HG02938 (cell line): ENCODE measurements around the gene MSRB3.

Experiments used
- ATAC-seq: cut with Tn5 transposase; IDR thresholded peaks from one replicate; pipeline ENCODE4 v1.9.1; 2021; ENCODE audit warnings: mild to moderate bottlenecking, moderate library complexity; ENCODE audit not compliant: unreplicated experiment

MSRB3 gene

DNA sequence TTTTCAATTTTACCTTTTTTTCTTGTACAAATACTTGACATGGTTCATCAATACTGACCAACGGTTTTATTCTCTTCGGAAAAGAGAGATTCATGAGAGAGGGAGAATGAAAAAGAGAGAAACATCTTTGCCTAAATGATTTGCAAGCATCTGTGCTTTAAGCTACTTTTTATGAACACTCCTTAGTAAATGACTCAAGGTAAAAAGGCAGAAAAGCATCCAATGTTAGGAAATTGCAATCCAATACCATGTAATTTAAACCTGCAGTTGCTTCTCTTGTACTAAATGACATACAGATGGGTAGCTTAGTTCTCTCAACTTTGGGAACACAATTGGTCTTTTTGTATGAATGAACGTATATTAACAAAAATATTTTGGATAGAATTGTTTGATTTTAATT, 46.1 kb downstream of the MSRB3 start:
- ATAC-seq = no peak

DNA sequence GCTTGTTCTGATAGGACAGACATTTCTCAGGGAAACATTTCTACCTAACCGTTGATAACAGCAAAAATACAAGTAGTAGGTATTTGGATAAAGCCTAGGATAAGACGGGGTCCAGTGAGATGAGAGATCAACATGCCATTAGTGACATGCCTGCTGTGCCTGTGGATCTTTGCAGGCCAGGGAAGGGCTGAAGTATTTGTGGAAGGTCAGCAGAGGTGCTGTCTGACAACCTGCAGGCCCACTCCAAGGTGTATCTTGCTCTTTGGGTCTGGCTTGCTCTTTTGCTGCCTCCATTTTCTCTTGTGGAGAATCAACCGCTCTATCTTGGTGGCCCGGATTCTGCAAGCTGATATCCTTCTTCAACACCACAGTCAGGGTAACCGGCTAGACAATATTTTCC, 46.7 kb downstream of the MSRB3 start:
- no peak for ATAC-seq

DNA sequence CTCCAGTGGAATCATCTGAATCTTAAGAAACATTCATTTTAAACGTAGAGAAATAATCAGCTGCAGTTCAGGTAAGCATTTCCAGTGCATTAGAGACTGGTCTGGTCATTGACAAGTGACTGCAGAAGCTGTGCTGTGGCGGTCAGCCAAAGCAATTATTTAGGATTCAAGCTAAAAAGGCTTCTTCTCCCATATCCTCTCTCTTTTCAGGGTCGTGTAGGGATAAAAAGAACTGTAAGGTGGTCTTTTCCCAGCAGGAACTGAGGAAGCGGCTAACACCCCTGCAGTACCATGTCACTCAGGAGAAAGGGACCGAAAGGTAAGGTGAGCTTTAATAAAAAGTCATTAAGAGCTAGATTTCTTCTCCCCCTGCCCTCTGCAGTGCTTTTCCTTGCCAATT, 48.1 kb downstream of the MSRB3 start:
- no peak for ATAC-seq

DNA sequence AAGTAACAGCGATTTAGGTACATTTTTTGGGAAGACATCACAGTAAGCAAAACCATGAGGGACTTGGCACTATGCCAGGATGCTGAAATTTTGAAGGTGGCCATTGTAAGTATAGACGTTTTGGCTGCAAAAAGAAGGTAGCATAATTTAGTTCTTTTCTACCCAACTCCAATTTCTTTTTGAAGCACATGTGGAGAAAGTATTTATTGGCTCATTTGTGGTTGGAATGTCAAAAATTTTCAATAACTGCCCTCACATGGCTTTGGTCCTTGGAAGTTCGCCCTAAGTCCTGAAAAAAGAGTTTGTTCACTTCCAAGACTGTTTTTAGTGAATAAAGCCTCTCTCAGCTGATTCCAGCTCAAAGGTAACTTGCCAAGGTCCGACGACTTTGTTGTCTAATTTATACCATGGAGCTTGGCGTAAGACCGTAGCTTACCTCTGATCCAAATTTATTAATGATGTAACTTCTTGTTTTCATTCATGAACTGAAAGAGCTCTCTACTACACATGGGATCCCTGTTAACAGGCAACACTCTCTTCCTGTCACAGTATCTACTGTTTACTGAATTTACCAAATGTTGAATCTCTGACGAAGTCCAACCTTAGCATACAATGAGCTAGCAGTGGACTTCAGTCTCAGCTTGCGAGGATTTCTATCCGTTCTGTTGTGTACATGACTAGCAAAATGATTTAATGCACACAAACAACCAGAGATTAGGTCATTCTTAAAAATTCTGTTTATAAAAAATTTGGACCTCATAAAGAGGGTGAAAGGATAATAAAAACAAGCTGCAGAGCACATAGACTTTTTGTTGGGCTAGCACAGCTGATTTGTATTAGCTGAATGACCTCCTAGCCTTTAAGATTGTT, 49.0 kb downstream of the MSRB3 start:
- no peak for ATAC-seq

DNA sequence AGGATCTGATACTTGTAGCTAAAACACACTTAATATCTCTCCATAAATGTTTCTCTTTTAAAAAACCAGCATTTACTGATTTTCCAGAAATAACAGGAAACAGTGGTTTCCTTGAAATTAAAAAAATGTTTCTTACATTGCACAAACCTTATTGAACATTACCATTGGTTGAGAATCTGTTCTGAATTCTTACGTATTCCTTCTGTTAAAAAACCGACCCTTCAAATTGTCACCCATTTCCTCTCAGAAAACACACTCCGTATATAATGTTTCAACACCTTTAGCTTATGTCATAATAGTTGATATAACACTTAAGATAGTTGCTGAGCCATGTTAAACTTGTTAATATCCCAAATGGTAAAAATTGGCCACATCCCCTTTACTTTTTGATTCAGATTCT, 51.2 kb downstream of the MSRB3 start:
- no peak for ATAC-seq

DNA sequence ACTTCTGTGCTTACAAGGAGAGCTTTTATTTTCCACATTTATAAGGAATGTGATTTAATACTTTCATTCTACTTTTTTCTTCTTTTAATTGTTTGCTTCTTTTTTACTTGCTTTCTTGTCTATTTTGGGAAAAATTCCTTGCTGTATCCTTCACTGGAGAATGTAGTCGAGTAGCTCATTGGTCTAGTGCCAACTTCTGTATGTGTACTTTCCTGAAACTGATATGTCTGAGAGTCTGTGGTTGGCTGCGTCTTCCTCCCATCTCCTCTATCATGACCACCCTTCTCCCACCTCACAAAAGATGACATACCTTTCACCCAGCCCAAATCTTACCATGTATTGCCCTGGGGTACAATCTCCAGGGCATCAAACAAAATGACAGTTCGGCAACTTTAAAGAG, 51.8 kb downstream of the MSRB3 start:
- ATAC-seq = no peak

DNA sequence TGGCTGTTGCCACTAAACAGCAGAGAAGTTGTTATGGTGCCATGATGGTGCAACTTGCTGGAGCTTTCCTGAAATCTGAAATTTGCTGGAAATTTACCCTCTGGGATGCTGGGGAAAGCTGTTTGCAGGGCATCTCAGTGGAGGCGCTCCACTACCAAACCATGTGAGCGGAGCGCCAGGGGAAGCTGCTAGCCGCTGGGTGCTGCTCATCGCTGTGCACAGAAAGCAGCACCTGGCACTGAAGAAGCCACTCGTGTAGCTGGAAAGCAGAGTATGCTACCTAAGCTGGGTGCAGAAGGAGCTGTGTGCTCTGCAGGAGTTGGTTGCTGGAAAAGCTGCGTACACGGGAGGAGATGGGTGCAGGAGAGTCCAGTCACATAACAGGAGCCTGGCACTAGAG, 53.0 kb downstream of the MSRB3 start:
- no peak for ATAC-seq

DNA sequence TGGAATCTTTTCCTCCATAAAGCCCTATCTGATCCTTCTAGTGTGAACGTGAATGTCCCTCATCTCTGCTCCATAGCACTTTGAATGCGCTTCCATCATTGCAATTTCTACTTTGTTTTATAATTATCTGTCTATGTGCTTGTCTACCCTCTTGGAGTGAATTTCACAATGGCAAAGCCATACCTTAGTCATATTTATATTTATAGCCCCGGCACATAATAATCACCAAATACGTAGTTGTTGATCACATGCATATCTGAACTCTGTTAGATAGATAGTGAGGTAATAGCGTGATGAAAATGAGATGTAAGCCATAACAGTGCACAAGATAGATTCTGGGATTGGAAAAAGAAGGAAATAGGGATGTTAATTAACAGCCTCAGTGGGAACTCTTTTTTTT, 55.2 kb downstream of the MSRB3 start:
- no peak for ATAC-seq

DNA sequence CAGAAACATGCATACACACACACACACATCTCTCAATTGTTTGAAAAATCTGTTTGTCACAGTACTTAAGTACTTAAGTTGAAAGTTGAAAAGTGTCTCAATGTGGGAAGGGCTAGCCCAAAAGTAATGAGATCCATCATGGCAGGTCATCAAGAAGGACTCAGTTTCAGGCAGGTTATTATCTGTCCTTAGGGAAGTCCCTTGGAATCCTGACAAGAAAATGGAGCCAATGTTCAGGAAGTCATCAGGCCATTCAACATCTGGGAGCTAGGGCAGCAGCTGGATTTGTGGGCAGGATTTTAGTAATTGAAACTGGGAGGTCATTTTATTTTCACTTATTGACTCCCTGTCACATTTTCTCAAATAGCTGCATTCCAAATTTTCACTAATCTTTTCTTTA, 56.0 kb downstream of the MSRB3 start:
- no peak for ATAC-seq

DNA sequence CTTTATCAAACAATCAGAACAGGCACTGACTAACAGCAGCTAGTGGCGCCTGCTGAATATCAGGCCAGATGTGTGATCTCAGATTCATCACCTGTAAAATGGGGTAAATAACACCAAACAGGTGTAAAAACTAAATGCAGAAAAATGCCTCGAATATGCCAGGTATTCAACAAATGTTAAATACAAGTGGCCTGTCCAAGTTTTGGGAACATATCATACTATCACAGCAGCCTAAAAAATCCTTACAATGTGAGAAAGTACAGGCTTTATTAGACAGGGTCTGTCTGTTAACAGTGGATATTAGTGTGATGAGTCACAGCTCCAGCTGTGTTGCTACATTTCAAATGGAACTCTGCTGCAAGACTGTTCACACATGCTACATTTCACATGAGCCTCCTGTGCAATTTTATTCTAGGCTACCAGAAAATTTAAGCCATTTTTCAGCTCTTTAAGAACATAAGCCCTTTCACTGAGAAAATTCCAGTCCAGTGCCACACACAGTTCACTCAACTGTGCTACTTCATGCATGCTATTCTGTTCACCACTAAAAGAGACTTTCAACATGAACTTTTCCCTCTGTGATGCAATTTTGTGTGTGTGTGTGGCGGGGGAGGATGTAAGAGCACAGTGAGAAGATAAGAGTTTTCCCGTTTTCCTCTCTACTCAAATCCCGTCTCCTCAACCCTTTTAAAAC, 56.7 kb downstream of the MSRB3 start:
- no peak for ATAC-seq

DNA sequence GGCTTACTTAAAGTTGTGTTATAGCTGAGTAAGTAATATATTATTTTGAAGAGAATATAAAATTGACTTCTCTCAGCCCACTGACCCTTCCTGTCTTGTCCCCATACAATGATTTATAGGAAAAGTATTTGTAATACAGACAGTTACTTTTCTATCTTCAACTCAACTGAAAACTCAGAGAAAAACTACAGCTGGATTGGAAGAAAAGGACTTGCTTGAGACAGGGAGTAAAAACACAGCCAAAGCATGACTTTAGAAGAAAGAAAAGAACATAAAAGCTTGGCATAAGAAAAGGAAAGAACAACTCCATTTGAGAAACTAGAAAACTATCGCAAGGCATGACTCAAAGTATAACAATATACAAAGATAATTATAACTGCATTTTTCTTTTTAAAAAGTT, 57.5 kb downstream of the MSRB3 start:
- no peak for ATAC-seq

DNA sequence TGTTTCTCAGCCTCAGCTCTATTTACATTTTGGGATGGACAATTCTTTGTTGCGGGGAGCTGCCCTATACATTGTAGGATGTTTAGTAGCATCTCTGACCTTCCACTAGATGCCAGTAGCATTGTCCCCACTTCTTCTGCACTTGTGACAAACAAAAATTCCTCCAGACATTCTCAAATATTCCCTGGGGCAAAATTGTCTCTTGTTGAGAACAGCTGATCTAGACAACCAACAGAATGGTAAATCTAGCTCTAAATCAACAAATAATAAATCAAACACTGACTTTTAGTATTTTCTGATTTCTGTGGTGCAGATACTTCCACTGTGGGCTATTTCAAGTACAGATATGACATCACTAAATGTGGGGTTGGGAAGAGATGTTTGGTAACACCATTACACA, 60.7 kb downstream of the MSRB3 start:
- no peak for ATAC-seq

DNA sequence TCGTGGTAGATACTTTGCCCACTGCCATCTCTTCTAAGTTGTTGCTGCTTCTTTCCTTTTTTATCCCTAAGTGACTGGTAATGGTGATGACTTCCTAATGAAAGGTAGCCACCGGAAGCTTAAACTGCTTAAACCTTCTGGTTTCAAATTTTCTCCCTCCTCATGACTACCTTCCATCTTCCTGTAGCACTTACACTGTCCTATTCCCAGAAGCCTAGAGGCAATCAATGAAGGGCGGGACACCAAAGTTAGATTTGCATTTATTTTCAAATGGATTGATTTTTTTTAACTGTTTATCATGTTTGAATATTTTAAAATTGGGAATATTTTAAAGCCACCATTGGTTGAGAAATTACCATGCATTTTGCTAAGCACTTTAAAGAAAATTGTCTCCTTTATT, 64.7 kb downstream of the MSRB3 start:
- no peak for ATAC-seq

DNA sequence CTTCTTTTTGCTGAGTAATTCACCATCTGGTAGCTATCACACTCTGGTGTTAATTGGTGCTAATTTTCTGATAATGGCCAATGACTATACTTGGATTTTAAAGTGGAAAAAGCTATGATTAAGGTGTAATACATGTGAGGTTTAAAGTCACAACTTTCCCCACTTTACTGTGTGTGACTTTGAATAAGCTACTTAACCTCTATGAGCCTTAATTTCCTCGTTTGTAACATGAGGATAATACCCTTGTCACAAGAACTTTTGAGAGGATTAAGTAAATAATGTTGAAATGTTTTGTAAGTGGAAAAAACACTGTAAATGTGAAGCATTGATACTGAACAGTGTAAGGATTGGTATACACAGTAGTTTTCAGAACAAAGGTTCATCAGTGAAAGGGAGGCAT, 65.3 kb downstream of the MSRB3 start:
- no peak for ATAC-seq

DNA sequence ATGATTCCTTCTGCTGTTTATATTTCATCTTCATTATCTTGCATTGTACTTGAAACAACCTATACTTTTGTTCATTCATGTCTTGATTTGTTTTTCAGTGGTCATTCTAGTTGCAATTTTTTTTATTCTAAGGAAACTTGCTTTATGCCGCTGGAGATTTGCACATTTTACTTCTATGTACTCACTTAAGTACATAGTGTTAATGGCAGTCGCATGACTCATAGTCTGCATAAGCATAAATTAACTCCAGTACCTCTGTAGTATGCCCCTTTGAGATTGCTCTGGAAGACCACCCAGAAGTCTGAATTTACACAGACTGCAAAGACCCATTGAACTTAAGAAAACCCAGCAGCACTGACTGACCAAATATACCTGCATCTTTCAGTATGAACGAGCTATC, 77.0 kb downstream of the MSRB3 start:
- ATAC-seq = no peak

DNA sequence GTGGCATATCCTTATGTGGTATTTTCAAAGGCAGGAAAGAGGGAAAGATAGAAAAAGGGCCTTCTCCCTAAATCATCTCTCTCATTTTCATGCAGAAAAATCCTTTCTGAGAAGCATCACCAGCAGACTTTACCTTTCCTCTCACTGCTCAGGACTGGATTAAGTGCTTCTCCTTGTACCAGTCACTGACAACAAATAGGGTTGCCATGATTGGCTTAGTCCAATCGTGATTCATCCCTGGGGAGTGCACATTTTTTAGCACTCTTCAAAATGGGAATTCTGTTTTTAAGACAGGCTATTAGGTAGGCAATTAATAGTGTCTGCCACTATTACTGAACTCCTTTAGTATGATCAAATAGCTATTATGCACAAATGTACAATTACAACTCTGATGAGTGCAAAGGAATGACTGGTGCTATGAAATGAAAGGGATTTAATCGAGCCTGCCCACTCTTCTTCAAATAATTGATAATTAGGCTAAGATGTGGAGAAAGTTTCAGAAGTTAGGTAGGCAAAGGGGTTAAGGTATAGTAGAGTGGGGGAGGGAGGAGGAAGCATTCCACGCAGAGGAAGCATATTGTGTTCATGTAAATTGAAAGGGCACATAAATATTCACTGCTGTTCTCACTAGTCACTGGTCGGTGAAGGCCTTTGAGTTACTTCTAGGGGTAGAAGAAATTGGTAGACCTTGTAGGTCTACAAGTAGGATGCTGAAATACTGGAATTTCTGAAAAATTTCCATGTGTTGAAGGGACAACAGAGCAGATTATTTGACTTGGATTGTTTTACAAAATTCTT, 84.0 kb downstream of the MSRB3 start:
- no peak for ATAC-seq

DNA sequence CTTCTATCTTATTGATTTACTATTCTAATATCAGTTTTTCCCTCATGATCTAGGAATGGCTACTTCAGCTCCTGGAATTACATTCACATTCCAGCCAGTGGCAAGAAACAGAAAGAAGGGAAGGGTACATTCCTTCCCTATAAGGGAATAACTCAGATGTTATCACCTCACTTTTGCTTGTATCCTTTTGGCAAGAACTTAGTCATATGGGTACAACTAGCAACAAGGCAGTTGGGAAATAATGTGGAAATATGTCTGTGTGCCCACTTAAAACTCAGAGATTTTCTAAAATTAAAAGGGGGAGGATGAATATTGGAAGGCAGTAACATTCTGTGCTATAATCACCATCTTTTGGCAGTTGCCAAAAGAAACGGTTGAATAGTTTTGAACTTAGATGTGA, 85.6 kb downstream of the MSRB3 start:
- no peak for ATAC-seq

DNA sequence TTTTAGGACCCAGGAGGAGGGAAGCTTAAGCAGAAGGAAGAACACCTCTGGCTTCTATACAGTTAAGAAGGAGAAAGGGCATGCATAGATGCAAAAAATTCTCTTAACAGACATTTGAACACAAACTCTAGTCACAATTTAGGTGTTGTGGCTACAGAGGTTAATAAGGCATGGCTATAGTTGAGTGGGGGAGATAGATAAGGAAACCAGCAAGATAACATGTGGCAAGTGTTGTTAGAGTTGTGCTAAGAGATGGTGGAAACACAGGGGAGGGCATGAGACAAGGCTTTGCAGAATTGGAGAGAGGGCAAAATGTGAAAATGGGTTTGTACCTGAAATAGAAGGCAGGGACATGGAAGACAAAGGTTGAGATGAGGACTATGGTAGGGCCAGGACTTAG, 88.9 kb downstream of the MSRB3 start:
- no peak for ATAC-seq

DNA sequence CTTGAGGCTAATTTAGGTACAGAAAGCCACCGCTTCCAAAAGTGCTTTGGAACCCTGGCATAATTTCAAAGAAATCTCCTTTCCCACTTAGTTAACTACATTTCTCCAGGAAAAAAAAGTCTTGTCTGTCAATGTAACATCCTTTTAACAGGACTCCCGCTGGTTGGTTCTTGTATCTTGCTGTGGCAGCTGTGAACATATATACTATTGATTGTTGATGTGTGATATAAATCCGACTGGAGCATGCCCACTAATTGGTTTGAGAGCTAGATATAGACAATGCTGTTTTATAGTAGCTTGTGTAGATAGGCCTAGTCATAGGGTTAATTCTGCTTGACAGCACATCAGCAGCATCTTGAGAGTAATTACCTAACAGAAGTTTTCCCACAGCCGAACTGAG, 89.6 kb downstream of the MSRB3 start:
- ATAC-seq = no peak

DNA sequence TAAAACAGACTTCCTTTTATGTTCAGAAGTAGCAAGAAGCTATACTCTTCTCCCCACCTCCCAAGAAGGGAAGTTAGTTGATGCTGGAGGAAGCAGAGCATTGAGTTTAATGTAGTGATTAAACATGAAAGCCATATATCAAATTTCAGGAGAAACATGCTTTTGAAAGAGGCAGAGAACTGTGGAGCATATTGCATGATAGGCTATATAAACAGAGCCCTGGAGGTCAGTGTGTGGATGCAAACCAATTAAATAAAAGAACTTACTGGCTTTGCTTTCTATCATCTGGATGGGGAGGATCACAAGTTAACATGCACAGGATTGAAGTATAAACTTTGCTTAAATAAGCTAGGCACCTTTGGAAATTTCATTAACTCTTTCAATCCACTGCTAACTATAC, 94.1 kb downstream of the MSRB3 start:
- no peak for ATAC-seq

DNA sequence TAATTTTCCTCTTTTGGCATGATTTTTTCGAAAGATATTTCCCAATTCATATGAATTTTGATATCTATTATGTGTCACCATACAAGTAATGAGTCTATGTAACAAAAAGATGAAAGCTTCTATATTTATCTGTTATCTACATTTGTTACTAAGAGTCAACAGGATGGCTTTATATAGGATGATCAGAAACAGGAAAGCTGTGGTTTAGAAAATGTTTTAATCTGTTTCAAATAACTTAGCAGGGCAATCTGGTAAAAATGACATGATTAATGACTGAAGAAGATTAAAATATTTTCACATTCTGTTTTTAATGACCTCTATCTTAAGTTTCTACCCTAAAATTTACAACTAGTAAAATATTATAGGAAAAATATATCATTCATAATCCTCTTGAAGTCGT, 105.8 kb downstream of the MSRB3 start:
- ATAC-seq = no peak

DNA sequence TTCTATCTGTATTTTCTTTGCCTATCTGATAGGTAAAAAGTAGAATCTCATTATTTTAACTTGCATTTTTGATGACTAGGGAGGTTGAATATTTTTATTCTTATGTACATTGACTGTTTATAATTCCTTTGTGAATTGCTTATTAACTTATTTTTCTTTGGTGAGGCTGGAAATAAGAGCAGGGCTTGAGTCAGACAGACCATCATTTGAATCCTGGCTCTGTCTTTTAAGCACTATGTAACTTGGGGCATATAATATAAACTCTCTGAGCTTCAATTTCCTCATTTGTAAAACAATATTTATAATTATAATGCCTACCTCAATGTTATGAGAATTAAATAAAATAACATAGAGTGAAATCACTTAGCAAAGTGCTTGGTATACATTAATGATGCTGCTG, 108.9 kb downstream of the MSRB3 start:
- ATAC-seq = no peak
